ENCODE data around the gene MYMK.

The MYMK gene, protein sequence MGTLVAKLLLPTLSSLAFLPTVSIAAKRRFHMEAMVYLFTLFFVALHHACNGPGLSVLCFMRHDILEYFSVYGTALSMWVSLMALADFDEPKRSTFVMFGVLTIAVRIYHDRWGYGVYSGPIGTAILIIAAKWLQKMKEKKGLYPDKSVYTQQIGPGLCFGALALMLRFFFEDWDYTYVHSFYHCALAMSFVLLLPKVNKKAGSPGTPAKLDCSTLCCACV

DNA sequence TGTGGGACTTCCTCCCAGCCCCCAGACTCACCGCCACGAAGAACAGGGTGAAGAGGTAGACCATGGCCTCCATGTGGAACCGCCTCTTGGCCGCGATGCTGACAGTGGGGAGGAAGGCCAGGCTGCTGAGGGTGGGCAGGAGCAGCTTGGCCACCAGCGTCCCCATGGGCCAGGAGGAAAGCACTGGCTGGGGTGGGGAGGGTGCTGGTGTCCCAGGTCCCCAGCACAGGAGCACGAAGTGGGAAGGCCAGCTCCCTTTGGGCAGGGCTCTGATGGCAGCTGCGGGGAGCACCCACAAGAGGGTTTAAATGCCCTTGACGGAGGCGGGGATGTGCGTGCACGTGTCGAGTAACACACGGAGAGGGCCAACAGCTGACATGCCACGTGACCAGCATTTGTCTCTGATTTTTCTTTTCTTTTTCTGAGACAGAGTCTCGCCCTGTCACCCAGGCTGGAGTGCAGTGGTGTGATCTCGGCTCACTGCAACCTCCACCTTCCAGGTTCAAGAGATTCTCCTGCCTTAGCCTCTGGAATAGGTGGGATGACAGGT lies at the start of gene MYMK:
Gene MYMK, minus strand, starts transcription at position 281 of the 550 bp plus-strand sequence. Its CDS starts 115 bp downstream, at position 166.
- DNase-seq (ENCODE audit: low read depth, low spot score): no peak
- TF ChIP-seq, protein P1, sequence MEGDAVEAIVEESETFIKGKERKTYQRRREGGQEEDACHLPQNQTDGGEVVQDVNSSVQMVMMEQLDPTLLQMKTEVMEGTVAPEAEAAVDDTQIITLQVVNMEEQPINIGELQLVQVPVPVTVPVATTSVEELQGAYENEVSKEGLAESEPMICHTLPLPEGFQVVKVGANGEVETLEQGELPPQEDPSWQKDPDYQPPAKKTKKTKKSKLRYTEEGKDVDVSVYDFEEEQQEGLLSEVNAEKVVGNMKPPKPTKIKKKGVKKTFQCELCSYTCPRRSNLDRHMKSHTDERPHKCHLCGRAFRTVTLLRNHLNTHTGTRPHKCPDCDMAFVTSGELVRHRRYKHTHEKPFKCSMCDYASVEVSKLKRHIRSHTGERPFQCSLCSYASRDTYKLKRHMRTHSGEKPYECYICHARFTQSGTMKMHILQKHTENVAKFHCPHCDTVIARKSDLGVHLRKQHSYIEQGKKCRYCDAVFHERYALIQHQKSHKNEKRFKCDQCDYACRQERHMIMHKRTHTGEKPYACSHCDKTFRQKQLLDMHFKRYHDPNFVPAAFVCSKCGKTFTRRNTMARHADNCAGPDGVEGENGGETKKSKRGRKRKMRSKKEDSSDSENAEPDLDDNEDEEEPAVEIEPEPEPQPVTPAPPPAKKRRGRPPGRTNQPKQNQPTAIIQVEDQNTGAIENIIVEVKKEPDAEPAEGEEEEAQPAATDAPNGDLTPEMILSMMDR (IDR thresholded peaks at IDR 0.05; ENCODE audit: low read depth, low read length): no peak
- H3K4me3 ChIP-seq (ENCODE audit: low read depth, low read length): no peak within 1 kb of the TSS
- in situ Hi-C loops (cut with HindIII; ENCODE audit: low sequenced_read_pairs): no loop called here

GRCh38 chr9:133573791-133574515 lies 49.2 kb upstream of the MYMK start:
- TF ChIP-seq, protein P1 (IDR thresholded peaks at IDR 0.05; ENCODE audit: low read depth, low read length): no peak
- no peak overlapping the region for H3K4me3 ChIP-seq (ENCODE audit: low read depth, low read length)
- in situ Hi-C loops (cut with HindIII; ENCODE audit: low sequenced_read_pairs): no loop called here
- DNase-seq (ENCODE audit: low read depth, low spot score): no peak

GRCh38 chr9:133572821-133573361 lies 48.1 kb upstream of the MYMK start:
- in situ Hi-C loops (cut with HindIII; ENCODE audit: low sequenced_read_pairs): no loop called here
- DNase-seq (ENCODE audit: low read depth, low spot score): no peak
- TF ChIP-seq, protein P1 (IDR thresholded peaks at IDR 0.05; ENCODE audit: low read depth, low read length): no peak
- H3K4me3 ChIP-seq (ENCODE audit: low read depth, low read length): no peak overlapping the region

DNA sequence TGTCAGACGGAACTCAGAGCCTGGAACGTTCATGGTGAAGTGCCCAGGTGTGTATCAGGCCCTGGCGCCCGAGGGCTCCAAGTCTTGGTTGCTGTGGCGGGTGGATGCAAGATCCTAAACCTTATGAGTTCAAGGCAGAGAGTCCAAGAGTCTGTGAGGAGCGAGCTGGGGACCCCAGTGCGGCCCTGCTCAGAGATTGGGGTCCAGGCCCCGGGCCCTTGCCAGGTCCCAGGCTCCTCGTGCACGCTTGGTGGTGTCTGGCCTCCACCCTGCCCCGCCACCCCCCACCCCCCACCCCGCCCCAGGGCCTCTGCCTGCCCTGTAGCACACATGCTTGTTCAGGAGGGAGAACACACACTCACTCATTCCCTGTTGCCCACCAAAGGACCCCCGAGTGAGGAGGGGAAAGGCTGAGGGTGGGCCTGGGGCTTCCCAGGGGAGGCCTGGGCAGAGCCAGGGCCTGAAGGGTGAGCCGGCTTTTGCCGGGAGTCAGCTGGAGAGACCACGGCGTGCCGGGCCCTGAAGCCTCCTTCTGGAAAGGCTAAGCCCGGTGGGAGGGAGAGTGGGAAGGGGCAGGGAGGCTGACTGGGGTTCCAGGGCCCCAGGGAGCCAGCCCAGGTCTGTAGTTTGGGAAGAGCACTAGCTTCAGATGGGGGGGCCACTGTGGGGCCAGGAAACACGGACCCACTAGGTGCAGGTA lies 47.3 kb upstream of the MYMK start:
- TF ChIP-seq, protein P1 (IDR thresholded peaks at IDR 0.05; ENCODE audit: low read depth, low read length): no peak
- H3K4me3 ChIP-seq (ENCODE audit: low read depth, low read length): no peak overlapping the region
- no peak for DNase-seq (ENCODE audit: low read depth, low spot score)
- in situ Hi-C loops (cut with HindIII; ENCODE audit: low sequenced_read_pairs): no loop called here

DNA sequence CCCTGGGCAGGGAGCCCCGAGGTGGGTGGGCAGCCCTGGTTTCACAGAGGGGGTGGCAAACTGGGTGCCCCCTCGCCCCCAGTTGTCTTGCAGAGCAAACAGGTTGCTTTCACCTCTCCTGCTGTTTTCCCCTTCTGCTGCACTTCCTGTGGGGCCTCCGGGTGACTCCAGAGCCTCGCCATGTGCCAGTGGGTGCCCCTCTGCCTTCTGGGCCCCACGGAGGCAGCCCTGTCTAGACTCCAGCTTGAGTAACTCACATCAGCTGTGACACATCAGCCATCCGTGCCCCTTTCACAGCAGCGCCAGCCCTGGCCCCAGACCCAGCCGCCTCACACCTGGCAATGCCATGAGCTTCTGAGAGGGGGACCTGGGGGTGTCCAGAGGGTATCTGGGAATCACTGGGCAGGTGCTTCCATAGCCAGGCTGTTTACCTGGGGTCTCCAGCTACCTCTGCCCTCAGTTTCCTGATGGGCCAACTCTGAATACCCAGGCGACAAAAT lies 46.7 kb upstream of the MYMK start:
- in situ Hi-C loops (cut with HindIII; ENCODE audit: low sequenced_read_pairs): no loop called here
- no peak for DNase-seq (ENCODE audit: low read depth, low spot score)
- TF ChIP-seq, protein P1 (IDR thresholded peaks at IDR 0.05; ENCODE audit: low read depth, low read length): no peak
- H3K4me3 ChIP-seq (ENCODE audit: low read depth, low read length): no peak overlapping the region

DNA sequence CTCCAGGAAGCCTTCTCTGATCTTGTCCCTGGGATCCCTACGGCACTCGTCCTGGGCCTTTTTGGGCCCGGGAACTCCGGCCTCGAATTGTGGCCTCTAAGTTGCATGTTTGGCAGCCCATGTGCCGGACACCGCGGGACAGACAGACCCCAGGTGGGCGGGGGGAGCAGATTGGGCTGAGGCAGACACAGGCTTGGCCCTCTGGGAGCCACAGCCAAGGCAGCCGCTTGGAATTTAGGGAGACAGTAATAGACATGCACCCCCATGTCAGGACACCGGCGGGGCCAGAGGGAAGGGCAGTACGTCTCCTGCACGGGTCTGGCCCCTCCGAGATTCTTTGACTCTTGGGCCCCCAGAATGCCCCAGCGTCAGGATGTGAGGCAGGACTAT lies 45.9 kb upstream of the MYMK start:
- DNase-seq (ENCODE audit: low read depth, low spot score): no peak
- TF ChIP-seq, protein P1 (IDR thresholded peaks at IDR 0.05; ENCODE audit: low read depth, low read length): no peak
- in situ Hi-C loops (cut with HindIII; ENCODE audit: low sequenced_read_pairs): no loop called here
- no peak overlapping the region for H3K4me3 ChIP-seq (ENCODE audit: low read depth, low read length)

Data from astrocyte of the spinal cord (primary cell).